ENCODE measurements around the gene ANTXR2. TPM values are rescaled to one million over a fixed set of nuclear protein-coding genes. Genes with fewer than 3 reads are reported as not detected.

Gene ANTXR2
- total and polyA plus RNA-seq, 9 of the 15 experiments (the other 6 are each of a cell fraction or from before 2014, with no cell fraction given) = 10.1 to 83.8 (median 60.3) TPM

DNA sequence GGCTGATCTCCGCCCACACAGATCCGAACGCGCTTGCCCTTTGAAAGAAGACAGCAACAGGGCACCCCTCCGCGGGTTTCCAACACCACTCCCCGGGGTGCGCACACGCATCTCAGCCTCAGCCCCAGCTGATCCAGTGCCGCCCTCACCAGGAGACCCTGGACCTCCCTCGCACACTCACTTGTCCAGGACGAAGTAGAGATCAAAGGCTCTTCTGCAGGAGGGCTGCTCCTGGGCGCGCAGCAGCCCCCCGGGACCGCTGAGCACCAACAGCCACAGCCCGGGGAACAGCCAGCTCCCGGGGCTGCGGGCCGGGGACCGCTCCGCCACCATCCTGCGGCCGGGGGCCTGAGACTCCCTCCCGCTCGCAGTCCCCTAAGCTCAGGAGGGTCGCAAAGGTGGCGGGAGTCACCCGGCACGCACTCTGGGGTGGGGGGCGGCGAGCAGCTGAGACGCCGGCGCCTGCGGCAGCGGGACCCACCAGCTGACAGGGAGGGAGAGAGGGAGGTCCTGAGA lies 743 bp downstream of the ANTXR2 start (continued):
- peak; percentile 11 for TF ChIP-seq TAF1 (IDR thresholded peaks at IDR 0.05; ENCODE audit: control insufficient read depth, extremely low read depth, insufficient read depth, low read length, severe bottlenecking)
- TF ChIP-seq, protein P1, sequence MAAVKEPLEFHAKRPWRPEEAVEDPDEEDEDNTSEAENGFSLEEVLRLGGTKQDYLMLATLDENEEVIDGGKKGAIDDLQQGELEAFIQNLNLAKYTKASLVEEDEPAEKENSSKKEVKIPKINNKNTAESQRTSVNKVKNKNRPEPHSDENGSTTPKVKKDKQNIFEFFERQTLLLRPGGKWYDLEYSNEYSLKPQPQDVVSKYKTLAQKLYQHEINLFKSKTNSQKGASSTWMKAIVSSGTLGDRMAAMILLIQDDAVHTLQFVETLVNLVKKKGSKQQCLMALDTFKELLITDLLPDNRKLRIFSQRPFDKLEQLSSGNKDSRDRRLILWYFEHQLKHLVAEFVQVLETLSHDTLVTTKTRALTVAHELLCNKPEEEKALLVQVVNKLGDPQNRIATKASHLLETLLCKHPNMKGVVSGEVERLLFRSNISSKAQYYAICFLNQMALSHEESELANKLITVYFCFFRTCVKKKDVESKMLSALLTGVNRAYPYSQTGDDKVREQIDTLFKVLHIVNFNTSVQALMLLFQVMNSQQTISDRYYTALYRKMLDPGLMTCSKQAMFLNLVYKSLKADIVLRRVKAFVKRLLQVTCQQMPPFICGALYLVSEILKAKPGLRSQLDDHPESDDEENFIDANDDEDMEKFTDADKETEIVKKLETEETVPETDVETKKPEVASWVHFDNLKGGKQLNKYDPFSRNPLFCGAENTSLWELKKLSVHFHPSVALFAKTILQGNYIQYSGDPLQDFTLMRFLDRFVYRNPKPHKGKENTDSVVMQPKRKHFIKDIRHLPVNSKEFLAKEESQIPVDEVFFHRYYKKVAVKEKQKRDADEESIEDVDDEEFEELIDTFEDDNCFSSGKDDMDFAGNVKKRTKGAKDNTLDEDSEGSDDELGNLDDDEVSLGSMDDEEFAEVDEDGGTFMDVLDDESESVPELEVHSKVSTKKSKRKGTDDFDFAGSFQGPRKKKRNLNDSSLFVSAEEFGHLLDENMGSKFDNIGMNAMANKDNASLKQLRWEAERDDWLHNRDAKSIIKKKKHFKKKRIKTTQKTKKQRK (IDR thresholded peaks at IDR 0.05; ENCODE audit: borderline replicate concordance, low read depth, low read length) = no peak
- no peak for TF ChIP-seq RBFOX2 (IDR thresholded peaks at IDR 0.05; ENCODE audit: low read depth, low read length)
- TF ChIP-seq FOXJ3 (CRISPR knock-in tag; IDR thresholded peaks at IDR 0.05) = no peak
- TF ChIP-seq, protein P2, sequence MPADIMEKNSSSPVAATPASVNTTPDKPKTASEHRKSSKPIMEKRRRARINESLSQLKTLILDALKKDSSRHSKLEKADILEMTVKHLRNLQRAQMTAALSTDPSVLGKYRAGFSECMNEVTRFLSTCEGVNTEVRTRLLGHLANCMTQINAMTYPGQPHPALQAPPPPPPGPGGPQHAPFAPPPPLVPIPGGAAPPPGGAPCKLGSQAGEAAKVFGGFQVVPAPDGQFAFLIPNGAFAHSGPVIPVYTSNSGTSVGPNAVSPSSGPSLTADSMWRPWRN (IDR thresholded peaks at IDR 0.05; ENCODE audit: low read depth) = no peak
- no peak for TF ChIP-seq HDAC6 (IDR thresholded peaks at IDR 0.05; ENCODE audit: low read depth, low read length)
- no peak for TF ChIP-seq DEAF1 (CRISPR knock-in tag; IDR thresholded peaks at IDR 0.05)
- TF ChIP-seq HNRNPH1 (optimal IDR thresholded peaks at IDR 0.05; ENCODE audit: low read depth, low read length) = no peak
- no peak for TF ChIP-seq SIN3B (IDR thresholded peaks at IDR 0.05; ENCODE audit: low read depth)
- no peak for TF ChIP-seq E4F1 (CRISPR knock-in tag; IDR thresholded peaks at IDR 0.05; ENCODE audit: borderline replicate concordance)
- no peak for TF ChIP-seq ZNF444 (CRISPR knock-in tag; IDR thresholded peaks at IDR 0.05)
- TF ChIP-seq TAL1 (IDR thresholded peaks at IDR 0.05) = no peak
- TF ChIP-seq KDM5B (IDR thresholded peaks at IDR 0.05; ENCODE audit: insufficient replicate concordance, low read depth, low read length) = no peak
- TF ChIP-seq ATF4 (CRISPR knock-in tag; IDR thresholded peaks at IDR 0.05) = no peak
- peak in 1 of 2 experiments; percentile 3; a peak in 1 of 4 replicates for TF ChIP-seq RAD21 (CRISPR knock-in tag; conservative IDR thresholded peaks at IDR 0.05 in 1 of 2, IDR thresholded peaks at IDR 0.05 in 1 of 2)
- TF ChIP-seq CTBP1 (IDR thresholded peaks at IDR 0.05; ENCODE audit: borderline replicate concordance) = no peak

Data from K562 (cell line).